Hematopoietic multipotent progenitor cell treated with erythropoietin and hydrocortisone succinate and interleukin-3 and kit ligand, for 17 days (in vitro differentiated cells): ENCODE results near the gene HCN4.
"Not testable (repeated sequence)": the region's sequence is repeated elsewhere in the genome, so short reads cannot be mapped to it uniquely, and the experiment has no call there.

Source experiments
- DNase-seq: peaks from one replicate; pipeline ENCODE4 v3.0.0-alpha.2; 2015; ENCODE audit warnings: low spot score

The HCN4 gene

DNA sequence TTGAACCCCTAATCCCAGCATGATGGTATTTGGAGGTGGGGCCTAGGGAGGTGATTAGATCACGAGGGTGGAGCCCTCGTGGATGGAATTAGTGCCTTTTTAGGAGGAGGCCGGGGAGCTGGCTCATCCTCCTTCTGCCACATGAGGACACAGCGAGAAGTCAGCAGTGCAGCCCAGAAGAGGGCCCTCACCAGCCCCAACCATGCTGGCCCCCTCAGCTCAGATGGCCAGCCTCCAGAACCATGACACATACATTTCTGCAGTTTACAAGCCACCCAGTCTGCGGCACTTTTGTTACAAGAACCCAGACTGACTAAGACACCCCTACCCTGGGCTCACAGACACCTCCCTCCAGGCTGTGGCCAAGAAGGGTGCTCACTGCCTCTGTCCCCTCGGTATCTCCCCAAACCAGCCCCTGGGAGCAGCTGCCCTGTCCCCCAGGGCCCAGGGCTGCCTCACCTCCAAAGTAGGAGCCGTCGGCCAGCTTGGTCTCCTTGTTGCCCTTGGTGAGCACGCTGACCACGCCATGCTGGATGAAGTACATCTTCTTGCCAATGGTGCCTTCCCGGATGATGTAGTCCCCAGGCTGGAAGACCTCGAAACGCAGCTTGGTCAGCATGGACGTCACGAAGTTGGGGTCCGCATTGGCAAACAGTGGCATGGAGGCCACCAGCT lies 44.1 kb downstream of the HCN4 start:
- no peak for DNase-seq

DNA sequence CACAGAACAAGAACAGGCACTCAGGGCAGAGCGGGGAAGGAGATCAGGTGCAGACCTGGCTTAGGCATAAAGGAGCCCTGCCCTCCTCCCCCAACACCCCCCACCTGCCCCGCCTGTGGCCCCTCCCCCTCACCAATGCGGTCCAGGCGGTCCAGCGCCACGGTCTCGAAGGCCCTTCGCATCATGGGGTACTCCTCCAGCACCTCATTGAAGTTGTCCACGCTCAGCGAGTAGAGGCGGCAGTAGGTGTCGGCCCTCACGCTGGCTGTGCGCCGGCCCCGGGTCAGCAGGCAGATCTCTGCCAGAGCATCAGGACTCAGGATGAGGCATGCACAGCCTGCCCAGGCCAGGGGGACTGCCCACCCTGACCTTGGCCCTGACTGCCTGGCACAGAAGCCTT lies 44.8 kb downstream of the HCN4 start:
- DNase-seq, result no peak

DNA sequence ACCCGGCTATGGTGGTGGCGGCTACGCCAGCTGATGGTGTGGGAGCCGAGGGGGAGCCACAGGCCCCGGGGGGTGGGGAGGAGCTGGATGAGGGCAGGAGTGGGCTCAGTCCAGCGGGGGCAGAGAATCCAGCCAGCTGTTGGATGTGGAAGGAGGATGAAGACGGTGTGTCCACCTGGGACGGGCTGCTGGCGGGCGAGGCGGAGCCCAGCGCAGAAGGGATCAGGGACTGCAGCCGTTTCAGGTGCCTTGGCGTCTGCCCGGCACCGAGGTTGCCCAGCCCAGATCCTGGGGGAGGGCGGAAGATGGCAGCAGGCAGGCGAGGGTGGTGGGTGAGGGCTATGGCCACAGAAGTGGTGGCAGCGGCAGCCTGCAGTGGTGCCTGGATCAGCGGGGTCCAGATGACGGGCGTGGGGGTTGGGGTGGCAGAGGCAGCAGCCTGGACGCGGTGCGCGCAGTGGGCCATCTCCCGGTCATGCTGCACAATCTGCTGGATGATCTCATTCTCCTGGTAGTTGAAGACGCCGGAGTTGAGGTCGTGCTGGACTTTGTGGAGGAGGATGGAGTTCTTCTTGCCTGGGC lies 45.3 kb downstream of the HCN4 start:
- no peak for DNase-seq

GRCh38 chr15:73322665-73323373 lies 45.9 kb downstream of the HCN4 start:
- no peak for DNase-seq

DNA sequence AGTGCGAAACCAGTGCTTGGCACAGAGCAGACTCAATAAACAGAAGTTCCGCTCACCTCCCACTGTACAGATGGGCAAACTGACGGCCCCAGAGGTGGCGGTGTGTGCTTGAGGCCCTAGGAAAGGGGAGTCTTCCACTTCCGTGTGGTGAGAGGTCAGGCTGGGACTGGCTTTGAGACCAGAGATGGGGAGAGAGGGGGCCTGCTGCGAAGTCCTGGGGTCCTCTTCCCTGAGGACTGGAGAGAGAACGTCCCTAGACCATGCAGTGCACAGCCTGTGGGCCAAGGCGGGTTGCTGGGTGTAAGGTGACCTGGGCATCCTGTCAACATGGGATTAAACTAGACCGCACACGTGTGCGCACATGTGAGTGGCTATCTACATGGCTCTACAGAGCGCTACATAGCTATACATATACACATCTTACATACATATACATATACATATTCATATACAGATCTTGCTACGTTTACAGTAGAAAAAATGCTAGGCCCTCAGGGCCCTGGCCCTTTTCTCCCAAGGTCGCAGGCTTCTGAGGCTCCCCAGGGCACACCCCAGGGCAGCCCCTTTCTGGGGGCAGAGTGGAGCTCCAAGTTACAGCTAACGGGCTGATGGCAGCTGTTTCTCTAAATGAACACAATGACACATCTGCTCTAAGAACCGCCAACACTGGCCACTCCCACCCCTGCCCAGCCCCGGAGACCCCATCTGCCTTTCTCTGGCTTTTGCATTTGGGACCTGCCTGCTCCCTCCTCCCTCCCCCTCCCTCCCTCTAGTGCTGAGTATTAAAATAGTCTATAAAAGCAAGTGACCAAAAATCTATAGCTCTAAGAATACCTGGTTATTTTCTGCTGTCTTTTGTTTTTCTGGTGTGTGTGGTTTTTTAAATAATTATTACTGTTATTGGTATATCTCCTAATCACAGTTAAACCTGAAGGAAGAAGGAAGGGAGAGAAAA lies 47.0 kb downstream of the HCN4 start:
- DNase-seq, result no peak

DNA sequence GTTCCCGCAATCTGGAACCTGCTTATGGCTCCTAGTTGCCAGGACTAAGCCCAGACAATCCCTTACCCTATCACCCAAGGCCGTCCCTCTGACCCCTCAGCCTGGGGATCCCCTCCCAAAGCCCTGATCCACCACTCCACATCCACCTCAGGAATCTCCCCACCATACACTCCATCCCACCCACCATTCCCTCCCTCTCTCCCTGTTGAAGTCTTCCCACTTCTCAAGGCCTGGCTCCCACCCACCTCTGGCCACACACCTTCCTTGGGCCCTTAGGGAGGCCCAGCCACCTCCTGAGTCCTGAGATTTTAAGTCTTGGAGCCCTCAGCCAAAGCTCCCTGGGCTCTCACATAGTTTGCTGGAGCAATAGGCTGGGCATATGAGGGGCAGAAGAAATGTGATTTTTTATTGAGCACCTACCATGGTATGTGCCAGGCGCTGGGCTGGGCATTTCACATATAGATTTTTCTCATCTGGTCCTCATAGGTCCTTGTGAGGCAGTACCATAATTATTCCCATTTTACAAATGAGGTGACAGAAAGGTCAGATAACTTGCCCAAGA lies 48.1 kb downstream of the HCN4 start:
- no peak for DNase-seq

DNA sequence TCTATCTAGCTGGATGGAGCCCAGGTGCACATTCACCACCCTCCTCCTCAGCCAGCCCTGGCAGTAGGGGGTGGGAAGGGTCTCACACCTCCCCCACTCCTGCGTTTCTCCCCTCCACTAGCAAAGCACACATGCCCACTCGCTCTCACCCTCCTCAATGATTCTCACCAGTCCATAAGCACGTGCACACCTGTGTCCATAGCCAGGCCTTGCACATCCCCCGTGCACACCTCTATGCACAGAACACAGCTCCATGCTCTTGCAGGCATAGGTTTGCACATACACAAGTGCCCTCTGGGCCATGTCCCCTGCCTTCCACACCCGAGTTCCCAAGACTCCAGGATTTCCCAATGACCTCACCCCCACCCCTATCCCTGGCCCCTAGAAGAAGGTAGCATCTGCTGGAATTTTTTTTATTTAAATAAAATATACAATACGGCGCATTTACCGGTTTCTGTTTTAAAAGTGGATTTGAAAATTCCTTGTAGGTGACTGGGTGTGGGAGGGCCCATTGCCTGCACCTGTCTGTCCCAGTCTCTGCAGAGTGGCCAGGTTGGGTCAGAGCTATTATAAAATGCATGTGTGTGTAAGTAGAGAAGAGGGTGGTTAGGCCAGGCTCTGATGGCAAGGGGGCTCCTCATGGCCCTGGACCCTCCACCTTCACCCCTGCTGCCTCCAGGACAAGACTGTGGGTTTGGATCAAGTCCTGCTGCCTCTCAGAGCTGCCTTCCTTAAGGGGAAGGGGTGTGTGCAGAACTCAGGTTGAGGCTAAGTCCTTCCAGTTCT lies 49.1 kb downstream of the HCN4 start:
- no peak for DNase-seq

GRCh38 chr15:73318463-73319351 lies 50.1 kb downstream of the HCN4 start:
- no peak for DNase-seq

- DNase-seq, result no peak
Measured at GRCh38 chr15:73317651-73318462, 50.9 kb downstream of the HCN4 start.

DNA sequence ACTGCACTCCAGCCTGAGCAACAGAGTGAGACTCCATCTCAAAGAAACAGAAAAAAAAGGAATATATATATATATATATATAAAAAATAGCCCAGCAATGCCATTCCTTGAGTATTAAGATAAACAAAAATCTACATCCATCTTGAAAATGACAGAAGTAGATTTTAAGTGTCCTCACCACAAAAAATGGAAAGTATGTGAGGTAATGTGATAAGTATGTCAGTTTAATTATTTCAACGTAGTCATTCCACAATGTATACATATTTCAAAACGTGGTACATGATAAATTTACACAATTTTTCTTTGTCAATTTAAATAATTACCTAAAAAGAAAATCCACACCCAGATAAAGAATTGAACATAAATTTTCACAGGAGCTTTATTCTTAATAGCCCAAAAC lies 54.9 kb downstream of the HCN4 start:
- DNase-seq, result no peak

DNA sequence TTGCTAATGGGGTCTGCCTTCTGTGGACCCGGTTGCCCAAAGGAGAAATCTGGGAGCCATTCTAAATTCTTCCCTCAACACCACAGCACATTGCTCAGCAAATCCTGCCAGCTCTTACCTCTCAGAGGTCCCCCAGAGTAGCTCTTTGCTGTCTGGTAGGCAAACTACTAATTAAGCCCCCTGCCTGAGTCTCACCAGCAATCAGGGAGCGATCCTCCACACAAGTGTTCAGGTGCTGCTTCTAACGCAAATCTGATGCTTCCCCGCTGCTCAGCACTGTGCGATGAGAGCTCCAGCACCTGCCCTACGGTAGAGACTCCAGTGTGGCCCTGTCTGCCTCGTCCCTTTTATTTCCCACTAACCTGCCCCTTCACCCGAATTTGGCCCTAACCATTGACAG lies 60.5 kb downstream of the HCN4 start:
- DNase-seq, result no peak

DNA sequence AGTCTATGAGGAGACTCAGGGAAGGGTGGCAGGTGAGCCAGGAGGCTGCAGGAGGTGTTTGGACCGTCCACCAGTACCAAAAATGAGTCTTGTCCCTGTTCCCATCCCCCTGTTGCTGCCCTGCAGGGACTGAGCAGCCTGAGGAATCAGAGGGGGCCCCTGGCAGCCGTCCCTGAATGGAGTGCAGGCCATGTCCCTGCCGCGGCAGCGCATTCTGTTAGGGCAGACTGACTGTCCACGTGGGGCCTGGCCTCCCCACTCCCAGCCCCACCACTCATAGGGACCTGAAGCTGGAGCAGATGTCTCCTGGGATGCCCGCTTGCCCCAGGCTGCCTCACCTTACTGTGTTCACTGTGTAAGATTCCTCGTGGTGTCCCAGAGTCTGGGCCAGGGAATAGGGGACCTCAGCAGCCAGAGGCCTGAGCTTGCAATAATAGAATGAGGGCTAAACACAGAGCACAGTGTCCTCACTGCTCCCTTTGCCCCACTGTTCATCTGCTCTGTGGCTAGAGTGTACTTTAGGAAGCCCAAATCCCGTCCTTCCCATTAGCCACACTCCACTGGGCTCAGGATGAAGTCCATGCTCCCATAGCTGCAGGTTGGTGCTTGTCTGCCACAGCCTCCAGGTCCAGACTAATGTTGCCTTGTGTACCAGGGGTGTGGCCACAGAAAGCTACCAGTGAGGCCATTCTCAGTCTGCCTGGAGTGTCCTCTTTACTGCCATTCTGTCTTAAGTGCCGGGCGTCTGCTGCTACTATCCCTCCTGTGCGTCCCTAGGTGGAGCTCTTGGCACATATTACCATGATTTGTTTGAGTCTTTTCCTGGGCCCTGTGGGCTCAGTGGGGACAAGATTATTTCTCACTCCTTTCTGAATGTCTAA lies 63.2 kb downstream of the HCN4 start:
- no peak for DNase-seq

- DNase-seq, result no peak
Measured at GRCh38 chr15:73303636-73304035, 65.1 kb downstream of the HCN4 start.

DNA sequence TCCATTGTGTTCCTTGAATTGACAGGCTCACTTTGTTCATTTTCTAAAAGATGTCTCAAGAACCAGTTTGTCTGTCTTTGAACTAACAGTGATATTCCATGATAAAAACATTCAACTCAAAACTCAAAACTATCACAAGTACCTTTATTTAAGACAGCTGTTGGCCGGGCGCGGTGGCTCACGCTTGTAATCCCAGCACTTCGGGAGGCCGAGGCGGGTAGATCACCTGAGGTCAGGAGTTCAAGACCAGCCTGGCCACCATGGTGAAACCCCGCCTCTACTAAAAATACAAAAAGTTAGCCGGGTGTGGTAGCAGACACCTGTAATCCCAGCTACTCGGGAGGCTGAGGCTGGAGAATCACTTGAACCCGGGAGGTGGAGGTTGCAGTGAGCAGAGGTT lies 68.5 kb downstream of the HCN4 start:
- DNase-seq, result not testable (repeated sequence)

DNA sequence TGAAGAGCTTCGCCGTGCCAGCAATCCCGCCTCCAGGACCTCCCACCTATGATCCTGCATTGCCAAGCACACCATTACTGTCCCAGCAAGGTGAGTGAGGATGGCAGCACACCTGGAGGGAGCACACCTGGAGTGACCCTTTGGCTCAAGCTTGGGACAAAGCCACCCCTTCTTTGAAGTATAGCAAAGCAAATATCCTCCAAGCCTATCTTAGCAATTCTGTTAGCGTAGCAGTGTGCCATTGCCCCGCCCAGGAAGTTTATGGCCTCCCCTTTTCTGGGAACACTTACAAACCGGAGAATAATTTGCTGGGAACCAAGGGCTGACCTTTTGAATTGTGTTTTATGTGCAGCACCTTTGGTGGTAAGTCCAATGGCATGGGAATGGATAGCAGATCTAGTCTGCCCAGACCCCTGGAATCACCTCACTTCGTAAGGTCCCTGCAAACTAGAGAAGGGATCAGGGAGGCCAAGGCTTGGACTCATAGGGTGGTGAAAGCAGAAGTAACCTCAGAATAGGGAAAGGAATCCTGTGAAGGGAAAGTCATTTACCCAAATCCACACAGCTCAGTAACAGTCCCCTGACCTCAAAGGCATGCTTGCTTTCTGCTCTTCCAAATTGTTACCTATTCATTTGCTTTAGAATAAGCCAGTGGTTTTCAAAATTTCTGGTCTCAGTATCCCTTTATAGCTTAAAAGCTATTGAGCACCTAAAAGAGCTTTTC lies 70.1 kb downstream of the HCN4 start:
- no peak for DNase-seq

GRCh38 chr15:73296609-73297353 lies 72.0 kb downstream of the HCN4 start:
- DNase-seq, result no peak
